ENCODE data around the gene ANP32D.

- no peak for TF ChIP-seq POLR2AphosphoS5 (IDR thresholded peaks at IDR 0.05; ENCODE audit: low read depth, low read length)
- TF ChIP-seq CTCF (IDR thresholded peaks at IDR 0.05) = no peak
Observed at GRCh38 chr12:48423171-48423570, 49.2 kb upstream of the ANP32D start.

Measured in Panc1 (cell line).